GM13977 (cell line): ENCODE results near the gene CCDC93.
A peak's percentile ranks its signal among the peaks of the same experiment; 100 is the strongest.

ENCODE experiments used
- DNase-seq: peaks from one replicate; pipeline ENCODE4 v3.0.0; 2012; ENCODE audit warnings: low spot score
- in situ Hi-C: fragments of 300-500 bp; cut with MboI; formaldehyde crosslinking; loops from one replicate; pipeline ENCODE4 v1.12.0; 2022; ENCODE audit warnings: low sequenced_read_pairs, low pct_unique_long_range_greater_than_20kb, mixed read lengths, inconsistent platforms; ENCODE audit not compliant: unreplicated experiment
- TF ChIP-seq, protein P1 (sequence below): IDR thresholded peaks from 2 replicates; pipeline ENCODE4 v1.5.1; 2012; ENCODE audit warnings: mild to moderate bottlenecking, control low read depth; ENCODE audit not compliant: insufficient read depth; ENCODE audit errors: extremely low read depth, missing control alignments

Gene CCDC93

DNA sequence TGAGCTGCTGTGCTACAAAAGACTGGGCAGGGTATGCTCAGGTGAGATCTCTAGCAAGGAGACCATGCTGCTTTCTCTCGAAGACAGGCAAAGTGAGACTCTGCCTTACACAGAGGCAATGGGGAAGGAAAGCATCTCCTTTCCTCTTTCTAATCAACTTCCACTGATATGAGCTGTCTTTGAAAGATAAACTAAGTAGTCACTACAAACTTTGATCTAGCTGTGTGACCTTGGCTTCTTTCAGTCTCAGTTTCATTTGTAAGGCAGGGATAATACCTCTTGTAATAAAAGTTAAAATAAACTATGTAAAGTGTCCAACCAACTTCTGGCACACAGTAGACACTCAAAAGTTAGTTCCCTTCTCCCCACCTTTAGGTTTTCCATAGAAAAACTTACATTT lies 7.5 kb downstream of the CCDC93 start:
- in situ Hi-C loops, result loop anchor here (10.0 kb wide), 1 partner anchor 162 kb away; no protein-coding TSS in a partner anchor
- TF ChIP-seq, protein P1, sequence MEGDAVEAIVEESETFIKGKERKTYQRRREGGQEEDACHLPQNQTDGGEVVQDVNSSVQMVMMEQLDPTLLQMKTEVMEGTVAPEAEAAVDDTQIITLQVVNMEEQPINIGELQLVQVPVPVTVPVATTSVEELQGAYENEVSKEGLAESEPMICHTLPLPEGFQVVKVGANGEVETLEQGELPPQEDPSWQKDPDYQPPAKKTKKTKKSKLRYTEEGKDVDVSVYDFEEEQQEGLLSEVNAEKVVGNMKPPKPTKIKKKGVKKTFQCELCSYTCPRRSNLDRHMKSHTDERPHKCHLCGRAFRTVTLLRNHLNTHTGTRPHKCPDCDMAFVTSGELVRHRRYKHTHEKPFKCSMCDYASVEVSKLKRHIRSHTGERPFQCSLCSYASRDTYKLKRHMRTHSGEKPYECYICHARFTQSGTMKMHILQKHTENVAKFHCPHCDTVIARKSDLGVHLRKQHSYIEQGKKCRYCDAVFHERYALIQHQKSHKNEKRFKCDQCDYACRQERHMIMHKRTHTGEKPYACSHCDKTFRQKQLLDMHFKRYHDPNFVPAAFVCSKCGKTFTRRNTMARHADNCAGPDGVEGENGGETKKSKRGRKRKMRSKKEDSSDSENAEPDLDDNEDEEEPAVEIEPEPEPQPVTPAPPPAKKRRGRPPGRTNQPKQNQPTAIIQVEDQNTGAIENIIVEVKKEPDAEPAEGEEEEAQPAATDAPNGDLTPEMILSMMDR, result no peak
- no peak for DNase-seq

DNA sequence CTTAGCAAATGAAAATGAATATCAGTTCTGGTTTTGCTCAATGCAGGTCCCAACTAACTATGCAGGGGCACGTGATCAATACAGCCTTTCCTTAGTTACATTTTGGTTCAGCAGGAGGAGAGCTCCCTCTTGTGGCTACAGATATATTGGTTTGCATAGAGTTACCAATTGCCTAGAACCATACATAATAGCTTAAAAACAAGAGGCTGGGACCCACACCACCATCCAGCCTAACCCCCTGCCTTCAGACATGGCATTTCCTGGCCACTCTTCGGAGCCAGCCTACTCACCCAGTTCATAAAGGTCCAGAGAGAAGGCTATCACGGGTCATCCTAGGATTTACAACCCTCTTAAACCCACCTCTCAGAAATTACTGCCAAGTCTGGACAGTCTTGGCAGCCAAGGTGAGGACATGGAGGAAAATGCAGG lies 10.5 kb downstream of the CCDC93 start:
- peak; percentile 62 for DNase-seq
- in situ Hi-C loops, result loop anchor here (10.0 kb wide), 1 partner anchor 159 kb away; no protein-coding TSS in a partner anchor
- TF ChIP-seq, protein P1, result peak; percentile 79

DNA sequence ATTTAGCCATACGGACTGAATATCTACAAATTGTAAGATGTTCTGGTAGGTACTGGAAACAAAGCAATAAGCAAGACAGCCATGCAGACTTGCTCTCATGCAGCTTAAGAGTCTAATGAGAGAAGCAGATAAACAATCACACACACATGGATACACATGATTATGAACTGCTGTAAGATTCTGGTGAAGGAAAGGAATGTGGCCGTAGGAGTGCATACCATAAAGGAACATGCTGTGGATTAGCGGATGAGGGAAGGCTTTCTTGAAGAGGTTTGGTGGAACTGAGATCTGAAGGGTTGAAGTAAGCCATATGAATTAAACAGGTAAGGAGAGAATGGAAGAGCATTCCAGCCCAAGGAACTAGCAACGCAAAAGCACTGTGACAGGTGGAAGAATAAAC lies 13.8 kb downstream of the CCDC93 start:
- in situ Hi-C loops, result loop anchor here (10.0 kb wide), 1 partner anchor 155 kb away; no protein-coding TSS in a partner anchor
- TF ChIP-seq, protein P1, result no peak
- DNase-seq, result no peak

DNA sequence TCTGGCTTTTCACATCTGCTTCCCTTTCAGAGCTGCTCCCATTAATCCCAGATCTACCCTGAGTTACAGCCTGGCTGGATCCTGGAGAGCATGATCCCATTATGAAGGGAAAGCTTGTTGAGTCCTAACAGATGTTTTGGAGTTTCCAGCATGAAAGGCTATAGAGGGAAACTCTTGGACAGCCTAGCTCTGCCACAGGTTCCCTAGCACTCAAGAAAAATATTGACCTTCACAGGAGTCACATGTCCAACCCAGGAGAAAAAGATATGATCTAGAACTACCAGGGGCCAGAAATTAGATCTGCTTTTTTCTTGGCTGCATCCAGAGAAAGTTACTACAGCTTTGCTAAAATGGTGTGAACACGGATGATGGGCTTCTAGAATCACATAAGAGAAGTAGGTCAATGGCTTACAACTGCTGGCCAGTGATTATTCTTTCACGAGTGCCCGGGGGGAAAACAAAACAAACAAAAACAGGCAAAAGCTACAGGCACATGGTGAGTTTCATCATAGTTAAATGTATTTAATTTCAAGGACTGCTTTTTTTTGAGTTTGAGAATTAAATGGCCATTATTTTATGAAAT lies 15.9 kb downstream of the CCDC93 start:
- TF ChIP-seq, protein P1, result no peak
- in situ Hi-C loops, result no loop called here
- no peak for DNase-seq

DNA sequence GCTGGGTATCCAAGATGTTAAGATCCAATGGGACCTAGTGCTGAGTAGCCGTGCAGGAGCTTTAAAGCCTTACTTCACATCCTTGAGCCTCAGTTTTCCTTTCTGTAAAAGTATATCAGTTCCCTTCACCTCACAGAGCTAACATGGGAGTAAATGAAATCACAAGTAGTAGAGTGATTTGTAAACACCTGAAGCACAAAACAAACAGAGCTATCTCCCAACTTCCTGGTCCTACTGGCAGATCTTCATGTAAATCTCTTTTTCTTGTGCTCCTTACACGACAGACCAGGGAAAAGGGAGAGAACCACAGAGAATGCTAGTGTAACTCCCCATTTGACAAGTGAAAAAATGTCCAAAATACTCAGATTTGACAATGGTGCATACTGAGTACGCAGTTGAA lies 17.3 kb downstream of the CCDC93 start:
- DNase-seq, result no peak

DNA sequence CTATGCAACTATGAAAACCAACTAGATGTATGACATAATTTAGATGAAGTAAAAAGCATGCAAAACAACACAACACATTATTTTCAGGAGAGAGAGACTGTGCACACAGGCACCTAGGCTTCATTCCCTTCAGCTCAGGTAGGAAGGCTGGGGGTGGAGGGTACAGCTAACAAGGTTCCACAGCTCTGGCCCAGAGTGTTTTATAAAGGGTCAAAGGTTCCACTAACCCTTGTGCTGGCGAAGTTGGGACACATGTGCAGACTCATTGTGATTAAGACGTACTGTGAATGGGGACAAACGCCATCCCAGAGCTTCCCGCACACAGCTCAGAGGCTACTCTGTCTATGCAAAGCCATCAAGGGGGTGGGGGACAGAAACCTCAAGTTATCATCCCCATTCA lies 19.1 kb downstream of the CCDC93 start:
- TF ChIP-seq, protein P1, result no peak
- DNase-seq, result no peak
- in situ Hi-C loops, result no loop called here

More for the DNA sequence above, 17.3 kb downstream of the CCDC93 start:
- in situ Hi-C loops, result no loop called here
- TF ChIP-seq, protein P1, result no peak
